Measurements from ENCODE around the gene ARPC1B. TPM values are rescaled to one million over a fixed set of nuclear protein-coding genes. Genes with fewer than 3 reads are reported as not detected.
"Not testable (repeated sequence)": the region's sequence is repeated elsewhere in the genome, so short reads cannot be mapped to it uniquely, and the experiment has no call there.

ARPC1B gene
- total RNA-seq, 1 donor from 2014 or later: 55.0 TPM

GRCh38 chr7:99372275-99373090 is 2.0 kb upstream of the ARPC1B start:
- peaks cover 4% of the 10 kb centered on the region for H3K36me3 Mint-ChIP-seq
- peak overlapping the region; percentile 87 for H3K4me3 Mint-ChIP-seq
- TF ChIP-seq, protein P1, sequence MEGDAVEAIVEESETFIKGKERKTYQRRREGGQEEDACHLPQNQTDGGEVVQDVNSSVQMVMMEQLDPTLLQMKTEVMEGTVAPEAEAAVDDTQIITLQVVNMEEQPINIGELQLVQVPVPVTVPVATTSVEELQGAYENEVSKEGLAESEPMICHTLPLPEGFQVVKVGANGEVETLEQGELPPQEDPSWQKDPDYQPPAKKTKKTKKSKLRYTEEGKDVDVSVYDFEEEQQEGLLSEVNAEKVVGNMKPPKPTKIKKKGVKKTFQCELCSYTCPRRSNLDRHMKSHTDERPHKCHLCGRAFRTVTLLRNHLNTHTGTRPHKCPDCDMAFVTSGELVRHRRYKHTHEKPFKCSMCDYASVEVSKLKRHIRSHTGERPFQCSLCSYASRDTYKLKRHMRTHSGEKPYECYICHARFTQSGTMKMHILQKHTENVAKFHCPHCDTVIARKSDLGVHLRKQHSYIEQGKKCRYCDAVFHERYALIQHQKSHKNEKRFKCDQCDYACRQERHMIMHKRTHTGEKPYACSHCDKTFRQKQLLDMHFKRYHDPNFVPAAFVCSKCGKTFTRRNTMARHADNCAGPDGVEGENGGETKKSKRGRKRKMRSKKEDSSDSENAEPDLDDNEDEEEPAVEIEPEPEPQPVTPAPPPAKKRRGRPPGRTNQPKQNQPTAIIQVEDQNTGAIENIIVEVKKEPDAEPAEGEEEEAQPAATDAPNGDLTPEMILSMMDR (conservative IDR thresholded peaks at IDR 0.05): no peak
- H3K9me3 Mint-ChIP-seq: no peaks in the 10 kb centered on the region
- peaks cover 13% of the 10 kb centered on the region for H3K4me1 Mint-ChIP-seq (ENCODE audit: unreplicated experiment)
- no peaks in the 10 kb centered on the region for H3K27me3 Mint-ChIP-seq
- no peak for DNase-seq (ENCODE audit: extremely low spot score, unreplicated experiment)
- peak overlapping the region; percentile 97 for H3K27ac Mint-ChIP-seq

- H3K27ac Mint-ChIP-seq: peak overlapping the region; percentile 97
- TF ChIP-seq, protein P1 (conservative IDR thresholded peaks at IDR 0.05): no peak
- peaks cover 13% of the 10 kb centered on the region for H3K4me1 Mint-ChIP-seq (ENCODE audit: unreplicated experiment)
These were observed 1.2 kb upstream of the ARPC1B start for GRCh38 chr7:99373091-99374066.

DNA sequence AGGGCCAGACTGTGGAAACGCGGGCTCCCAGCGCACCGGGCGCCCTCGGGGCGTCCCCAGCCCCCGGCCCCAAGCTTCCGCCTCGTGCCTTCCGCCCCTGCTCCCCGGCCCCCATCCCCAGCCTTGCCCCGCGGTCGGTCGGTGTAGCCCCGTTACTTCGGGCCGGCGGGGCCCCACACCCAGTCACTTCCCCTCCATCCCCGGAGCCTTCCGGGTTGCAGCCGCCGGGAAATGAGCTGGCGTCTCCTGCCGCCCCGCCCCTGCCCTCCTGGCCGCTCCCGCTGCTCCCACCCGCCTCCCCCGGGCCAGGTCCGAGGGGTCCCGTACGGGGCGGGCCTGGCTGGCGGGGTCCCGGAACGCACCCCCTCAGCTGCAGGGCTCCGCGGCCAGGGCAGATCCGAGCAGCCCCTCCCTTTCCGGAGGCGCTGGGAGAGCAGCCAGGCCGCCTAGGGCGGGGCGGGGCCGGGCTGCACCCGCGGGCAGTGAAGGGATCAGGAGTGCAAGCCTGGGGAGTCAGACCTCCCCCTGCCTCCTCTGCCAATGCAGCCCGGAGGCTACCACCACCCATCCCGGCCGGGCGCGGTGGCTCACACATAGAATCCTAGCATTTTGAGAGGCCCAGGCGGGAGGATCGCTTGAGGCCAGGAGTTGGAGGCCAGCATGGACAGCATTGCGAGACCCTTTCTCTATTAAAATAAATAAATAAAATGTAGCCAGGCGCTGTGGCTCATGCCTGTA is 709 bp downstream of the ARPC1B start:
- Mint-ChIP-seq H3K27ac (no peak overlapping the region), H3K4me3 (peak overlapping the region; percentile 58), H3K27me3 (no peaks in the 10 kb centered on the region)

More at GRCh38 chr7:99373091-99374066, 1.2 kb upstream of the ARPC1B start:
- Mint-ChIP-seq H3K27me3 (no peaks in the 10 kb centered on the region), H3K36me3 (peaks cover 4% of the 10 kb centered on the region), H3K4me3 (peak overlapping the region; percentile 87), H3K9me3 (no peaks in the 10 kb centered on the region)
- no peak for DNase-seq (ENCODE audit: extremely low spot score, unreplicated experiment)

GRCh38 chr7:99379043-99379577 is 4.6 kb downstream of the ARPC1B start:
- Mint-ChIP-seq H3K36me3 (peaks cover 5% of the 10 kb centered on the region), H3K27ac (peak overlapping the region; percentile 89), H3K27me3 (no peaks in the 10 kb centered on the region), H3K4me1 (ENCODE audit: unreplicated experiment) (peaks cover 11% of the 10 kb centered on the region), H3K9me3 (no peaks in the 10 kb centered on the region), H3K4me3 (peak overlapping the region; percentile 67)
- TF ChIP-seq, protein P1 (conservative IDR thresholded peaks at IDR 0.05): no peak
- DNase-seq (ENCODE audit: extremely low spot score, unreplicated experiment): no peak

More for the DNA sequence above, 709 bp downstream of the ARPC1B start:
- DNase-seq (ENCODE audit: extremely low spot score, unreplicated experiment): no peak
- Mint-ChIP-seq H3K36me3 (peaks cover 5% of the 10 kb centered on the region), H3K9me3 (no peaks in the 10 kb centered on the region), H3K4me1 (ENCODE audit: unreplicated experiment) (peaks cover 20% of the 10 kb centered on the region)
- TF ChIP-seq, protein P1 (conservative IDR thresholded peaks at IDR 0.05): no peak

- H3K9me3 Mint-ChIP-seq; H3K36me3 Mint-ChIP-seq; H3K27me3 Mint-ChIP-seq; H3K4me3 Mint-ChIP-seq; DNase-seq (ENCODE audit: extremely low spot score, unreplicated experiment): not testable (repeated sequence)
- H3K27ac Mint-ChIP-seq: peak overlapping the region; percentile 89
- peaks cover 11% of the 10 kb centered on the region for H3K4me1 Mint-ChIP-seq (ENCODE audit: unreplicated experiment)
These were observed 5.1 kb downstream of the ARPC1B start for GRCh38 chr7:99379693-99380031.
